Sciatic nerve (tissue), 2 donors: ENCODE results near the gene ZNF552. TPM values are rescaled to one million over a fixed set of nuclear protein-coding genes. Genes with fewer than 3 reads are reported as not detected.
"Not testable (repeated sequence)": the region's sequence is repeated elsewhere in the genome, so short reads cannot be mapped to it uniquely, and the experiment has no call there.

Experiments
- ATAC-seq: fragments of 200-7000 bp; cut with Tn5 transposase; one replicate; pipeline ENCODE4 v1.9.1; 2020; ENCODE audit warnings: mild to moderate bottlenecking, moderate library complexity
- DNase-seq: peaks from one replicate; pipeline ENCODE4 v3.0.0-alpha.2; 2020; ENCODE audit warnings: low spot score
- intact Hi-C: fragments of 100-400 bp; cut with DNase I; formaldehyde crosslinking; loops from one replicate; pipeline ENCODE4 v1.14.2; 2022
- total RNA-seq: library from RNA; stranded (reverse); fragmentation: NEBNext Ultra II Directional; extraction: Animal tissue kit (Norgen Biotek cat#: 25700); gene quantifications from one replicate; pipeline ENCODE4 v1.2.1, GENCODE V29; 2021
- donor health status: DM: no; HTN: no; CAD: no.
- donor health status: DM: no; HTN: no; CAD: no.

Gene ZNF552
- total RNA-seq, 1 donor from 2014 or later: 6.6 TPM

- intact Hi-C loops, ATAC-seq: not testable (repeated sequence)
Observed at GRCh38 chr19:57821095-57821494, 6.4 kb upstream of the ZNF552 start.

GRCh38 chr19:57820599-57820998, 5.9 kb upstream of the ZNF552 start:
- intact Hi-C loops: no loop called here
- no peak for ATAC-seq
- no peak for DNase-seq

More at GRCh38 chr19:57821095-57821494, 6.4 kb upstream of the ZNF552 start:
- DNase-seq: not testable (repeated sequence)

- ATAC-seq (peak; percentile 94), DNase-seq (peak; percentile 82)
- intact Hi-C loops: no loop called here
Observed at GRCh38 chr19:57819475-57820148, 4.9 kb upstream of the ZNF552 start.

- intact Hi-C loops: no loop called here
- ATAC-seq (no peak), DNase-seq (no peak)
Observed at GRCh38 chr19:57818378-57818777, 3.7 kb upstream of the ZNF552 start.

- intact Hi-C loops: no loop called here
- no peak for ATAC-seq
- no peak for DNase-seq
Observed at GRCh38 chr19:57817976-57818375, 3.3 kb upstream of the ZNF552 start.

GRCh38 chr19:57816652-57817051, 1.9 kb upstream of the ZNF552 start:
- DNase-seq (no peak), ATAC-seq (no peak)
- intact Hi-C loops: no loop called here

GRCh38 chr19:57815247-57816075, 748 bp upstream of the ZNF552 start:
- ATAC-seq: no peak
- intact Hi-C loops: no loop called here
- DNase-seq: no peak

- intact Hi-C loops: no loop called here
- DNase-seq (no peak), ATAC-seq (peak; percentile 1)
Observed at GRCh38 chr19:57813919-57814504, 701 bp downstream of the ZNF552 start.

- ATAC-seq, DNase-seq, intact Hi-C loops: not testable (repeated sequence)
Observed at GRCh38 chr19:57812975-57813820, 1.5 kb downstream of the ZNF552 start.

GRCh38 chr19:57812226-57812625, 2.5 kb downstream of the ZNF552 start:
- ATAC-seq: no peak

GRCh38 chr19:57810410-57811295, 4.1 kb downstream of the ZNF552 start:
- intact Hi-C loops, DNase-seq, ATAC-seq: not testable (repeated sequence)

More at GRCh38 chr19:57812226-57812625, 2.5 kb downstream of the ZNF552 start:
- no peak for DNase-seq
- intact Hi-C loops: no loop called here

GRCh38 chr19:57807541-57807940, 7.2 kb downstream of the ZNF552 start:
- DNase-seq: no peak
- intact Hi-C loops: no loop called here
- ATAC-seq: no peak

- intact Hi-C loops: no loop called here
- ATAC-seq (peak; percentile 70), DNase-seq (no peak)
Observed at GRCh38 chr19:57803594-57804325, 11.0 kb downstream of the ZNF552 start.

- intact Hi-C loops: no loop called here
- no peak for ATAC-seq
- no peak for DNase-seq
Observed at GRCh38 chr19:57803265-57803593, 11.5 kb downstream of the ZNF552 start.

GRCh38 chr19:57802269-57802668, 12.4 kb downstream of the ZNF552 start:
- DNase-seq (no peak), ATAC-seq (no peak)
- intact Hi-C loops: no loop called here

GRCh38 chr19:57800696-57801095, 14.0 kb downstream of the ZNF552 start:
- DNase-seq (no peak), ATAC-seq (no peak)
- intact Hi-C loops: no loop called here

GRCh38 chr19:57796580-57796979, 18.1 kb downstream of the ZNF552 start:
- ATAC-seq, DNase-seq, intact Hi-C loops: not testable (repeated sequence)
